Endothelial cell of umbilical vein (primary cell): ENCODE results near the gene C1orf167.

ENCODE experiments used
- EZH2 ChIP-seq: IDR thresholded peaks from 2 replicates; pipeline ENCODE4 v1.6.1; 2012; ENCODE audit warnings: borderline replicate concordance, low read depth, mild to moderate bottlenecking, moderate library complexity, low read length, inconsistent platforms; ENCODE audit not compliant: severe bottlenecking
- MYC ChIP-seq: IDR thresholded peaks from one replicate; pipeline ENCODE4 v1.6.1; 2011; ENCODE audit warnings: mild to moderate bottlenecking, low read depth, low read length
- POLR2AphosphoS5 ChIP-seq: IDR thresholded peaks from 2 replicates; pipeline ENCODE4 v1.6.1; 2012; ENCODE audit warnings: low read depth, mild to moderate bottlenecking, control low read depth, low read length, moderate library complexity; ENCODE audit not compliant: insufficient read depth
- TF ChIP-seq, protein P1 (sequence below), 2 donors: IDR thresholded peaks; 1 replicate in 1 of 2; 2 replicates in 1 of 2; pipeline ENCODE4 v1.5.1; 2011; ENCODE audit warnings: low read length in 2 of 2, mild to moderate bottlenecking in 2 of 2, moderate library complexity in 2 of 2, control low read depth in 1 of 2, inconsistent platforms in 1 of 2, low read depth in 1 of 2; ENCODE audit not compliant: insufficient read depth in 1 of 2; ENCODE audit errors: extremely low read depth in 1 of 2

DNA sequence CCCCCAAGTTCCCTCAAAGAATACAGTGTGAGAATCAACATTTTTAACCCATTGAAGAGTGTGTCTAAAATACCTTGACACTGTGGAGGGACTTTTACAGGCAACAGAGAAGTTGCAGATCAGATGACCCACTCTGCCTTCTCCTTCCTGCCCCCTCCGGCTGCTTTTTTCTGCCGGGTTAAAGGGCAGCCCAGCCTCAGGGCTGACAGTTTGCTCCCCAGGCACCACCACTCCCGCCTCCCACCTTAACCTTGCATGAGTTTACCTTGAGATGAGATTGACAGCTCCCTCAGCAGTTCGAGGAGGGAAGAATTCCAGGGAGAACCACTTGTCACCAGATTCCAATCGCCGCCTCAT lies 40.6 kb downstream of the C1orf167 start:
- TF ChIP-seq, protein P1, sequence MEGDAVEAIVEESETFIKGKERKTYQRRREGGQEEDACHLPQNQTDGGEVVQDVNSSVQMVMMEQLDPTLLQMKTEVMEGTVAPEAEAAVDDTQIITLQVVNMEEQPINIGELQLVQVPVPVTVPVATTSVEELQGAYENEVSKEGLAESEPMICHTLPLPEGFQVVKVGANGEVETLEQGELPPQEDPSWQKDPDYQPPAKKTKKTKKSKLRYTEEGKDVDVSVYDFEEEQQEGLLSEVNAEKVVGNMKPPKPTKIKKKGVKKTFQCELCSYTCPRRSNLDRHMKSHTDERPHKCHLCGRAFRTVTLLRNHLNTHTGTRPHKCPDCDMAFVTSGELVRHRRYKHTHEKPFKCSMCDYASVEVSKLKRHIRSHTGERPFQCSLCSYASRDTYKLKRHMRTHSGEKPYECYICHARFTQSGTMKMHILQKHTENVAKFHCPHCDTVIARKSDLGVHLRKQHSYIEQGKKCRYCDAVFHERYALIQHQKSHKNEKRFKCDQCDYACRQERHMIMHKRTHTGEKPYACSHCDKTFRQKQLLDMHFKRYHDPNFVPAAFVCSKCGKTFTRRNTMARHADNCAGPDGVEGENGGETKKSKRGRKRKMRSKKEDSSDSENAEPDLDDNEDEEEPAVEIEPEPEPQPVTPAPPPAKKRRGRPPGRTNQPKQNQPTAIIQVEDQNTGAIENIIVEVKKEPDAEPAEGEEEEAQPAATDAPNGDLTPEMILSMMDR (IDR thresholded peaks at IDR 0.05; ENCODE audit: extremely low read depth in 1 of 2, insufficient read depth in 1 of 2, low read depth in 1 of 2, low read length in 2 of 2), result no peak
- TF ChIP-seq EZH2, result no peak
- no peak for TF ChIP-seq MYC
- no peak for TF ChIP-seq POLR2AphosphoS5
